ENCODE results near the gene IYD.

DNA sequence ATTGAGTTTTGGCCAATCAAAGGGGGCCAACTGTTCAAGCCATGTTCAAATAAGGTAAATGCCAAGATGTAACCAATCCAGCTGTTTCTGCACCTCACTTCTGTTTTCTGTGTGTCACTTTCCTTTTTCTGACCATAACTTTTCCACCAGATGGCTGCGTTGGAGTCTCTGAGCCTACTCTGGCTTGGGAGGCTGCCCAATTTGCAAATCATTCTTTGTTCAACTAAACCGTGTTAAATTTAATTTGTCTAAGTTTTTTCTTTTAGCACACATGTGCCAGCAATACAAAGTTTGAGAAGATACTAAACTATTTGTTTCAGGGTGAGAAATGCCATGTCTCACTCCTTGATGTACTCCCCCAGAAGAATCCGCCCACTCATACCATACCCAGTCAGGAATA lies 52.1 kb downstream of the IYD start:
- TF ChIP-seq CHD2 (IDR thresholded peaks at IDR 0.05; ENCODE audit: low read length, partially characterized antibody) (no peak), POLR2AphosphoS2 (conservative IDR thresholded peaks at IDR 0.05; ENCODE audit: low read length) (no peak), KDM5A (IDR thresholded peaks at IDR 0.05) (no peak), CTCF (IDR thresholded peaks at IDR 0.05) (no peak), RNF2 (IDR thresholded peaks at IDR 0.05; ENCODE audit: borderline replicate concordance, low read depth) (no peak), POLR2A (IDR thresholded peaks at IDR 0.05; ENCODE audit: low read length) (no peak), SMC3 (IDR thresholded peaks at IDR 0.05) (no peak)
- TF ChIP-seq, protein P1, sequence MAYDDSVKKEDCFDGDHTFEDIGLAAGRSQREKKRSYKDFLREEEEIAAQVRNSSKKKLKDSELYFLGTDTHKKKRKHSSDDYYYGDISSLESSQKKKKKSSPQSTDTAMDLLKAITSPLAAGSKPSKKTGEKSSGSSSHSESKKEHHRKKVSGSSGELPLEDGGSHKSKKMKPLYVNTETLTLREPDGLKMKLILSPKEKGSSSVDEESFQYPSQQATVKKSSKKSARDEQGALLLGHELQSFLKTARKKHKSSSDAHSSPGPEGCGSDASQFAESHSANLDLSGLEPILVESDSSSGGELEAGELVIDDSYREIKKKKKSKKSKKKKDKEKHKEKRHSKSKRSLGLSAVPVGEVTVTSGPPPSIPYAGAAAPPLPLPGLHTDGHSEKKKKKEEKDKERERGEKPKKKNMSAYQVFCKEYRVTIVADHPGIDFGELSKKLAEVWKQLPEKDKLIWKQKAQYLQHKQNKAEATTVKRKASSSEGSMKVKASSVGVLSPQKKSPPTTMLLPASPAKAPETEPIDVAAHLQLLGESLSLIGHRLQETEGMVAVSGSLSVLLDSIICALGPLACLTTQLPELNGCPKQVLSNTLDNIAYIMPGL (CRISPR knock-in tag; IDR thresholded peaks at IDR 0.05; ENCODE audit: borderline replicate concordance), result no peak
